B cell (primary cell): ENCODE measurements around the gene RPRD1A. TPM values are rescaled to one million over a fixed set of nuclear protein-coding genes. Genes with fewer than 3 reads are reported as not detected.

Experiments
- ATAC-seq: fragments of 200-7000 bp; cut with Tn5 transposase; one replicate; pipeline ENCODE4 v1.10.0; 2021; ENCODE audit warnings: low read depth, mild to moderate bottlenecking, moderate number of reproducible peaks, moderate library complexity
- CTCF ChIA-PET: fragments of 350-600 bp; sonication (Branson Sonifier 250); formaldehyde crosslinking; loops from one replicate; lab custom pipeline; 2021; ENCODE audit warnings: antibody characterized with exemption, inconsistent platforms; lab: Charles Lee
- POLR2A ChIA-PET: fragments of 350-600 bp; sonication (Branson Sonifier 250); formaldehyde crosslinking; loops from one replicate; lab custom pipeline; 2021; ENCODE audit warnings: antibody characterized with exemption; lab: Charles Lee
- DNase-seq: peaks from one replicate; pipeline ENCODE4 v3.0.0; 2013
- H2AFZ ChIP-seq: 2 replicates; pipeline ENCODE4 v1.6.1; 2012; ENCODE audit warnings: mild to moderate bottlenecking, low read depth, low read length; ENCODE audit not compliant: insufficient read depth, poor library complexity, severe bottlenecking
- H3K27ac ChIP-seq, 2 donors: 1 replicate in 1 of 2; 2 replicates in 1 of 2; pipeline ENCODE4 v1.5.1; 2012 to 2013; ENCODE audit warnings: low read length in 2 of 2, mild to moderate bottlenecking in 2 of 2, moderate library complexity in 1 of 2
- H3K27me3 ChIP-seq, 4 experiments: fragments of 200-600 bp in 1 of 4; sonication (generic) in 1 of 4; replicated peaks in 1 of 4; 1 replicate in 2 of 4; 2 replicates in 2 of 4; pipeline versions ENCODE4 v1.6.1 to v1.7.0; 2013 to 2016; ENCODE audit warnings: low read length in 3 of 4, mild to moderate bottlenecking in 2 of 4, mixed read lengths in 1 of 4, moderate library complexity in 1 of 4; ENCODE audit not compliant: insufficient read depth in 4 of 4, control insufficient read depth in 3 of 4; ENCODE audit errors: control extremely low read depth in 1 of 4
- H3K36me3 ChIP-seq, 2 experiments: replicated peaks in 1 of 2; 1 replicate in 1 of 2; 2 replicates in 1 of 2; pipeline versions ENCODE4 v1.6.1 to v1.7.1; 2013; ENCODE audit warnings: low read length in 1 of 2; ENCODE audit not compliant: insufficient read depth in 2 of 2, control insufficient read depth in 1 of 2; ENCODE audit errors: control extremely low read depth in 1 of 2, extremely low read depth in 1 of 2
- H3K4me1 ChIP-seq, 2 donors: fragments of 200-600 bp in 1 of 2; sonication (generic) in 1 of 2; 1 replicate in 1 of 2; 2 replicates in 1 of 2; pipeline versions ENCODE4 v1.5.1 to v1.6.1; 2013 to 2017; ENCODE audit warnings: low read length in 2 of 2; ENCODE audit not compliant: control insufficient read depth in 2 of 2, insufficient read depth in 2 of 2
- H3K4me2 ChIP-seq: replicated peaks from 2 replicates; pipeline ENCODE3; 2012; ENCODE audit warnings: mild to moderate bottlenecking, low read depth, low read length; ENCODE audit not compliant: poor library complexity, severe bottlenecking
- H3K4me3 ChIP-seq, 5 experiments: fragments of 200-600 bp in 1 of 5; sonication (generic) in 1 of 5; 1 replicate in 3 of 5; 2 replicates in 2 of 5; pipeline versions ENCODE4 v1.5.1 to v1.7.0; 2011 to 2016; ENCODE audit warnings: low read length in 4 of 5, mild to moderate bottlenecking in 4 of 5, low read depth in 2 of 5, control low read depth in 1 of 5, moderate library complexity in 1 of 5; ENCODE audit not compliant: insufficient read depth in 1 of 5; ENCODE audit errors: control extremely low read depth in 1 of 5, extremely low read depth in 1 of 5
- H3K79me2 ChIP-seq: fragments of 200-600 bp; sonication (generic); one replicate; pipeline ENCODE4 v1.6.0; 2016; ENCODE audit warnings: low read length; ENCODE audit not compliant: control insufficient read depth, insufficient read depth
- H3K9ac ChIP-seq: fragments of 200-600 bp; sonication (generic); 2 replicates; pipeline ENCODE4 v1.6.1; 2017; ENCODE audit warnings: mild to moderate bottlenecking, low read length, moderate library complexity
- H3K9me3 ChIP-seq, 3 donors: one replicate each; pipeline versions ENCODE4 v1.6.1 to v1.7.1; 2013; ENCODE audit warnings: low read length in 2 of 3; ENCODE audit not compliant: control insufficient read depth in 2 of 3, insufficient read depth in 1 of 3; ENCODE audit errors: control extremely low read depth in 1 of 3
- H4K20me1 ChIP-seq: 2 replicates; pipeline ENCODE4 v1.6.0; 2012; ENCODE audit warnings: mild to moderate bottlenecking, low read length; ENCODE audit not compliant: insufficient read depth, control insufficient read depth, poor library complexity, severe bottlenecking
- H3K27ac Mint-ChIP-seq: one replicate; pipeline ENCODE4 v1.8.0; 2021; ENCODE audit warnings: mixed read lengths
- H3K27me3 Mint-ChIP-seq: one replicate; pipeline ENCODE4 v1.8.0; 2021; ENCODE audit warnings: mixed read lengths
- H3K4me1 Mint-ChIP-seq: one replicate; pipeline ENCODE4 v1.8.0; 2021; ENCODE audit warnings: mixed read lengths
- H3K4me3 Mint-ChIP-seq: one replicate; pipeline ENCODE4 v1.8.0; 2021; ENCODE audit warnings: mixed read lengths
- H3K9me3 Mint-ChIP-seq: one replicate; pipeline ENCODE4 v1.8.0; 2022; ENCODE audit warnings: mixed read lengths; ENCODE audit not compliant: insufficient read depth
- CTCF ChIP-seq: fragments of 200-600 bp; IDR thresholded peaks from one replicate; pipeline ENCODE4 v1.8.0; 2022; ENCODE audit warnings: antibody characterized with exemption, mild to moderate bottlenecking
- EZH2 ChIP-seq: IDR thresholded peaks from 2 replicates; pipeline ENCODE4 v1.6.1; 2012; ENCODE audit warnings: borderline replicate concordance, low read depth, mild to moderate bottlenecking, moderate library complexity, low read length; ENCODE audit not compliant: insufficient read depth, poor library complexity, severe bottlenecking
- WGBS: methylation state at CpG from one replicate; pipeline ENCODE4 v1.1.5; 2013; ENCODE audit warnings: missing lambda C conversion rate; ENCODE audit not compliant: insufficient coverage; 5-methylcytosine and 5-hydroxymethylcytosine counted together
- intact Hi-C: fragments of 100-400 bp; cut with micrococcal nuclease; formaldehyde crosslinking; loops from one replicate; pipeline ENCODE4 v1.10.0; 2022
- polyA plus RNA-seq: library from polyadenylated mRNA; depleted of rRNA; stranded (reverse); fragments of >200 nt; gene quantifications from 2 replicates; pipeline ENCODE4 v1.2.3, GENCODE V29; 2012
- total RNA-seq, 2 donors: library from RNA; stranded (reverse); fragments of 120-200 nt in 1 of 2; gene quantifications; 1 replicate in 1 of 2; 2 replicates in 1 of 2; pipeline versions ENCODE4 v1.2.3 to v1.2.4, GENCODE V29; 2013 to 2022

Gene RPRD1A
- total and polyA plus RNA-seq, 2 donors (not counting 1 experiment from before 2014, with no cell fraction given), result 27.6 to 62.6 TPM

- Histone ChIP-seq H4K20me1 (no peaks in the 10 kb centered on the region), H3K4me2 (no peak overlapping the region), H3K4me3 (no peak overlapping the region), H3K4me1 (peaks cover 7 to 8% of the 10 kb centered on the region in 2 donors), H3K36me3 (no peaks in the 10 kb centered on the region), H3K27me3 (peaks cover 0 to 15% (median 7%) of the 10 kb centered on the region in 4 experiments), H3K9me3 (peaks cover 0 to 4% (median 0%) of the 10 kb centered on the region in 3 donors), H3K79me2 (no peaks in the 10 kb centered on the region), H3K9ac (no peak overlapping the region), H2AFZ (no peak overlapping the region), H3K27ac (no peak overlapping the region)
- Mint-ChIP-seq H3K4me1 (peaks cover 10% of the 10 kb centered on the region), H3K4me3 (no peak overlapping the region), H3K9me3 (no peaks in the 10 kb centered on the region), H3K27me3 (peaks cover 27% of the 10 kb centered on the region), H3K27ac (no peak overlapping the region)
- intact Hi-C loops, result no loop called here
- DNase-seq, result no peak
- TF ChIP-seq CTCF, result no peak
- TF ChIP-seq EZH2, result no peak
- ChIA-PET CTCF (interaction anchor here (1.5 to 6.3 kb wide), 3 partner anchors 10 to 336 kb away, joined by 4 to 106 read pairs (median 6); no protein-coding TSS in a partner anchor), POLR2A (no interaction called here)
- 80% methylated on average over 1 of the region's 3 CpGs for WGBS
- no peak for ATAC-seq
These were observed 119.3 kb downstream of the RPRD1A start for GRCh38 chr18:35948080-35948479.

GRCh38 chr18:35942661-35943060 is 124.7 kb downstream of the RPRD1A start:
- Histone ChIP-seq H3K79me2 (no peaks in the 10 kb centered on the region), H3K9me3 (no peaks in the 10 kb centered on the region), H3K4me3 (no peak overlapping the region), H3K27ac (no peak overlapping the region), H2AFZ (no peak overlapping the region), H3K4me2 (no peak overlapping the region), H3K27me3 (peaks cover 0 to 5% (median 0%) of the 10 kb centered on the region in 4 experiments), H3K4me1 (no peaks in the 10 kb centered on the region), H3K36me3 (no peaks in the 10 kb centered on the region), H3K9ac (no peak overlapping the region), H4K20me1 (no peaks in the 10 kb centered on the region)
- no peak overlapping the region for H3K4me3 Mint-ChIP-seq
- TF ChIP-seq CTCF (no peak), EZH2 (no peak)
- no peaks in the 10 kb centered on the region for H3K4me1 Mint-ChIP-seq
- intact Hi-C loops, result no loop called here
- ATAC-seq (no peak), DNase-seq (no peak)
- no peak overlapping the region for H3K27ac Mint-ChIP-seq
- H3K27me3 Mint-ChIP-seq, result peaks cover 9% of the 10 kb centered on the region
- ChIA-PET POLR2A (no interaction called here), CTCF (interaction anchor here (0.6 kb wide), 1 partner anchor 9 kb away, joined by 5 read pairs; no protein-coding TSS in a partner anchor)
- WGBS, result 95% methylated on average over 6 of the region's 6 CpGs
- H3K9me3 Mint-ChIP-seq, result no peaks in the 10 kb centered on the region
